Posterior vena cava (tissue), 2 donors: Measurements from ENCODE around the gene FBXL7. TPM values are rescaled to one million over a fixed set of nuclear protein-coding genes. Genes with fewer than 3 reads are reported as not detected.

ENCODE experiments used
- DNase-seq: peaks from one replicate; pipeline ENCODE4 v3.0.0-alpha.2; 2020; ENCODE audit warnings: low spot score
- intact Hi-C, 2 donors: fragments of 100-400 bp; cut with DNase I; formaldehyde crosslinking; loops; one replicate each; pipeline versions ENCODE4 v1.14.1 to v1.14.2; 2022 to 2023
- total RNA-seq, 2 donors: library from RNA; stranded (reverse); fragmentation: NEBNext Ultra II Directional; extraction: Animal tissue kit (Norgen Biotek cat#: 25700); gene quantifications; one replicate each; pipeline ENCODE4 v1.2.1, GENCODE V29; 2021
- donor health status: DM: yes; HTN: yes; CAD: no.
- donor health status: DM: yes; HTN: yes; CAD: no.

Gene FBXL7
- total RNA-seq, 2 donors from 2014 or later = 22.1 to 29.9 TPM

DNA sequence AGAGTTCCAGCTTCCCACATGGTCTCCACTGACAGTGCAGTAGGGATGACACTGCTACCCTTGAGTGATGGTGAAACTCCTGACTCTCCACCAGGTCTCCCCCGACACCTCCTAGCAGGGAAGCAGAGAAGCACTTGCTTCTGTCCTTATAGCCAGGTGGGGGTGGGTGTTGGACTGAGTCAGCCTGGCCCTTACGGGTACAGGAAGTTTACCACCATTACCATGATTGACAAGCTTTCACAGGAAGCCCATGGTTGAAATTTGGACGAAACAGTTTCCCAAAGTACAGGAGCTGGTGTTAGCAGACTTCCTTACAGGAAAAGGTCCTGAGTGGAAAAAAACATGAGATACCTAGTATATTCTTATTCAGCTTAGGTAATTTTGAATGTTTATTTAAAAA is 3.1 kb upstream of the FBXL7 start:
- DNase-seq = no peak
- intact Hi-C loops = loop anchor here in 1 of 2 donors (10.0 kb wide), 1 partner anchor 338 kb away; no protein-coding TSS in a partner anchor

GRCh38 chr5:15500325-15501001 is 483 bp downstream of the FBXL7 start:
- peak; percentile 88 for DNase-seq
- intact Hi-C loops = no loop called here

- DNase-seq = peak; percentile 82
- intact Hi-C loops = no loop called here
These were observed 1.3 kb downstream of the FBXL7 start for GRCh38 chr5:15501091-15501791.

DNA sequence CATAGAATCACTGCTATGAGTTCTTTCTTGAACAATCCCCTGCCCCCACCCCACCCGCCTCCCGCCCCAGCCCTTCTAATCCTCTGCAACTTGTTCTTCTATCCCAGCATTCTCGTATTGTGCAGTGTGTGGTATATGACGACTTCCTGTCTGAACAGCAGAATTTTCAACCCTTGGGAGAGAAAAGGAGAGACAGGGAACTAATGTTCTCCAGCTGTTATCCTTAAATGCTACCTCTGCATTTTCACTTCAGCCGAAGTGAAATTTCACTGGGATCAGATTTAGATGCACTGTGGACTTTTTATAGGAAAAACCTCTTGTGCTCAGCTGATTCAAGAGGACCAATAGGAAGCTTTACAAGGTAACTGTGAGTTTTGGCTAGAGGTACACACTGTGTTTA is 2.2 kb downstream of the FBXL7 start:
- intact Hi-C loops = no loop called here
- no peak for DNase-seq

- intact Hi-C loops = no loop called here
- no peak for DNase-seq
These were observed 6.2 kb downstream of the FBXL7 start for GRCh38 chr5:15506146-15506545.

DNA sequence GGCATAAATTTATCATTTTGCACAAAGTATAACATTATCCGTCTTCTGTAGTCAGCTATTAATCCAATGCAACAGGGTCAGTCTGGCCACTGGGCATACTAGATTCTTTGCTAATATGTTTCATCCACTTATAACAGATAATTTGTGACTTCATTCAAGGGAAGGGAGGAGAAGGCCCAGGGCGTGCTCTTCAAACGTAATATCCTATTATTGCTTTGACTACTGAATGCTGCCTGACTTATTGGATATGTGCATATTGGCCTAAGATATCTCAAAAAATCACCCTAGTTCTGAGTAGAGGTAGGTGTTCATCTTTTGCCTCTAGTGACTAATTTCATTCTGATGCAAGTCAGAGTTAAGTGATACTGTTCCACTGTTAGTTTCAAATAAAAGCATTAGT is 6.9 kb downstream of the FBXL7 start:
- no peak for DNase-seq
- intact Hi-C loops = no loop called here

DNA sequence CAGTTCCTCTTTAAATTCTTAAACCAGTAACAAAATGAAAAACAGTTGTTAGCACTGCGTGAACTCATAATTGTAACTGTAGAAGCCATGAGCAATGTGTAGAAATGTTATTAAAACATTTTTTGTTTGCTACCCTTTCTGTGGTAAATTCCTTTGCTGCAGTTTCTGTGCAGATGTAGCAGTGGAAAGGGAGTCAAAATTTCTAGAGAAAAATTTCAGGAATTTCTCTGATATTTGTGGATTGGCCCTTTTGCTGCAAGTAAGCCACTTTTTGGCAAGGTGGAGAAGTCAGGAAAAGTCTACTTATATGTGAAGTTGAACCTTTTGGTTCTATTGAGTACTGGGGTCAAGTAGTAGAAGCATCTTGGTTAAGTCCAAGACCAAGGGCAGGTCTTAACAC is 10.1 kb downstream of the FBXL7 start:
- no peak for DNase-seq
- intact Hi-C loops = no loop called here

- intact Hi-C loops = no loop called here
- no peak for DNase-seq
These were observed 10.9 kb downstream of the FBXL7 start for GRCh38 chr5:15510831-15511230.

GRCh38 chr5:15513431-15513830 is 13.5 kb downstream of the FBXL7 start:
- intact Hi-C loops = no loop called here

GRCh38 chr5:15513911-15514310 is 13.9 kb downstream of the FBXL7 start:
- intact Hi-C loops = no loop called here
- DNase-seq = no peak

More at GRCh38 chr5:15513431-15513830, 13.5 kb downstream of the FBXL7 start:
- DNase-seq = no peak

GRCh38 chr5:15515229-15515628 is 15.2 kb downstream of the FBXL7 start:
- intact Hi-C loops = no loop called here
- no peak for DNase-seq

DNA sequence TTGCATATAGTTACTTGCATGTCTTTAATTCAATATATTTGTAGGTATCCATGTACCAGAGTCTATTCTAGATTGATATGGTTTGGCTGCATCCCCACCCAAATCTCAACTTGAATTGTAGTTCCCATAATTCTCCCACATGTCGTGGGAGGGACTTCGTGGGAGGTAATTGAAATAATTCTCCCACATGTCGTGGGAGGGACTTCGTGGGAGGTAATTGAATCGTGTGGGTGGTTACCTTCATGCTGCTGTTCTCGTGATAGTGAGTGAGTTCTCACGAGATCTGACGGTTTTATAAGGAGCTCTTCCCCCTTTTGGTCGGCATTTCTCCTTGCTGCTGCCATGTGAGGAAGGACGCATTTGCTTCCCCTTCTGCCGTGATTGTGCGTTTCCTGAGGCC is 16.5 kb downstream of the FBXL7 start:
- intact Hi-C loops = no loop called here
- DNase-seq = no peak

DNA sequence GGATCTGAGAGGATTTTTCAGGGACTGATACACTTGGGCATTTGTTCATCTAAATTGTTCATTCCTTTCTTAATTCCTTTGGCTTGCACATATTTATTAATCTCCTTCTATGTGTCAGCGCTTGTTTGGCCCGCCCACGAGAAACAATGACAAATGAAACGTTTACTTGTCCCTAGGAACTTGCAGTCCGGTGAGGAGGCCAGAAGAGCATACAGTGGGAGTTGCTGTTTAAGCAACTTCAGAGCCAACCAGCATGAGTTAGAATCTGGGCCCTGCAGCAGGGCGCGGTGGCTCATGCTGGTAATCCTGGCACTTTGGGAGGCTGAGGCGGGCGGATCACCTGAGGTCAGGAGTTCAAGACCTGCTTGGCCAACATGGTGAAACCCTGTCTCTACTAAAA is 18.8 kb downstream of the FBXL7 start:
- intact Hi-C loops = no loop called here
- DNase-seq = no peak

DNA sequence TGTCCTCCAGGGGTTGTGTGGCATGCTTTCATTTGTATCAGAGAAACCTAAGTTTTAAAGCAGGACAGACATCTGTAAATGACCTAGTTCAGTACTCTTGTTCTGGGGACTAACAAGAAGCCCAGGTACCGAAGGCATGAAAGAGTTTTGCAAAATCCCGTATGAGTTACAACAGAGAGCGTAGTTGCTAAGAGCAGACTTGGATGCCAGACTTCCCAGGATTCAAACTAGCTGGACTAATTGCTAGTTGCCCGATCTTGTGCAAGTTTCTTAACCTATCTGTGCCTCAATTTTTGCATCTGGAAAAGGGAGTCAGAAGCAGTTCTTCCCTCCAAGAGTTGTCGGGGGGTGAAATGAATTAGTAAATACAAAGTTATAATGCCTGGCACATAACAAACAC is 20.9 kb downstream of the FBXL7 start:
- DNase-seq = no peak
- intact Hi-C loops = no loop called here

GRCh38 chr5:15521381-15522186 is 21.6 kb downstream of the FBXL7 start:
- DNase-seq = no peak
- intact Hi-C loops = no loop called here

DNA sequence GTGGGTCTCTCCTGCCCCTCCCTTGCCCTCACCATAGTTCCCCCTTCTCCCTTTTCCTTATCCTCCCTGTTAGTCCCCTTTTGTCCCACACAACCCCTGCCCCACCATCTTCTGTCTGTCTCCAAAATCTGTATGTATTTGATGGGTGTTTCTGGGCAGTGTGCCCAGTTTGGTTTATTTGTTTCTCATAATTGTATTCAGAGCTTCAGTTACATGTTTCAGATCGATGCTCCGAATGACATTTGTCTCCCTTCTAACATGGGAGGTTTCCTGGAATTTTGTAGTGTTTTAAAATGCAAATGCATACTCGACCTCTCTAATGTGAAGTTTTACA is 22.2 kb downstream of the FBXL7 start:
- DNase-seq = no peak
- intact Hi-C loops = no loop called here

DNA sequence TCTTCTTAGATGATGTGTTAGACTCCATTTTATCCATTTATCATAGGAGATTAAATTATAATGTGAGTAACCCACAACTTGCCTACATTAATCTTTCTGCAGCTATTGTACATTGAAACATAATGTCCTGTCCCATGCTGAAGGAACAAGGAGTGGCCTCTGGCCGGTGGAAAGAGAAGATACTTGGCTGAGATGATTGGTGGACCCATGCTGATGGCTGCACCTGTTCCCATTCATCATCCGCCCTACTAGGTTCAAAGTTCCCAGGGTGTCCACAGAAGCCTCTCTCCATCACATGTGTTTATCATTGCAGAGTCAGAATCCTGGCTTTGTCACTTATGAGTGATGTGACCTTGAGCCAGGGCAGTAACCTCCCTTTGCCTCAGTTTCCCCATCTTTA is 24.7 kb downstream of the FBXL7 start:
- intact Hi-C loops = no loop called here
- DNase-seq = no peak

- intact Hi-C loops = no loop called here
- DNase-seq = no peak
These were observed 25.8 kb downstream of the FBXL7 start for GRCh38 chr5:15525703-15526275.

GRCh38 chr5:15526413-15526812 is 26.4 kb downstream of the FBXL7 start:
- DNase-seq = no peak
- intact Hi-C loops = no loop called here

- intact Hi-C loops = no loop called here
- no peak for DNase-seq
These were observed 28.5 kb downstream of the FBXL7 start for GRCh38 chr5:15528476-15528875.
